HEK293 (cell line): ENCODE data around the gene AQP10.

Source experiments
- KLF8 ChIP-seq: fragments of 450-650 bp; formaldehyde crosslinking; IDR thresholded peaks from 2 replicates; pipeline ENCODE4 v1.5.1; 2016; ENCODE audit warnings: missing biosample characterization, missing genetic modification characterization
- ZNF138 ChIP-seq: fragments of 450-650 bp; formaldehyde crosslinking; IDR thresholded peaks from 2 replicates; pipeline ENCODE4 v1.5.1; 2016; ENCODE audit warnings: missing biosample characterization, missing genetic modification characterization, borderline replicate concordance
- ZNF140 ChIP-seq: fragments of 450-650 bp; formaldehyde crosslinking; IDR thresholded peaks from 2 replicates; pipeline ENCODE4 v1.5.1; 2016; ENCODE audit warnings: missing biosample characterization, missing genetic modification characterization

- no peak for TF ChIP-seq ZNF138 (tag by site-specific recombination)
- TF ChIP-seq ZNF140 (tag by site-specific recombination): no peak
- TF ChIP-seq KLF8: no peak
These were observed 9.8 kb downstream of the AQP10 start for GRCh38 chr1:154330669-154331068.
